Adrenal gland (tissue), 5 donors: ENCODE measurements around the gene SP7.

Experiments used
- CTCF ChIP-seq, 6 experiments: fragments of 450-650 bp in 4 of 6; fragments of 200-600 bp in 2 of 6; sonication (generic) in 1 of 6; IDR thresholded peaks; 1 replicate in 5 of 6; 2 replicates in 1 of 6; pipeline versions ENCODE4 v1.5.1 to v1.8.0; 2016 to 2021; ENCODE audit warnings: antibody characterized with exemption in 6 of 6, mild to moderate bottlenecking in 2 of 6, moderate library complexity in 1 of 6
- POLR2A ChIP-seq, 2 donors: fragments of 450-650 bp; IDR thresholded peaks; one replicate each; pipeline ENCODE4 v1.6.1; 2017; ENCODE audit warnings: antibody characterized with exemption in 2 of 2, mild to moderate bottlenecking in 2 of 2, moderate library complexity in 1 of 2
- donor health status: DM: no; HTN: no; CAD: no.

GRCh38 chr12:53295891-53296219, 40.3 kb downstream of the SP7 start:
- TF ChIP-seq POLR2A (IDR thresholded peaks at IDR 0.05) = no peak
- no peak for TF ChIP-seq CTCF (IDR thresholded peaks at IDR 0.05)
